ENCODE data around the gene SDSL.

The SDSL gene

DNA sequence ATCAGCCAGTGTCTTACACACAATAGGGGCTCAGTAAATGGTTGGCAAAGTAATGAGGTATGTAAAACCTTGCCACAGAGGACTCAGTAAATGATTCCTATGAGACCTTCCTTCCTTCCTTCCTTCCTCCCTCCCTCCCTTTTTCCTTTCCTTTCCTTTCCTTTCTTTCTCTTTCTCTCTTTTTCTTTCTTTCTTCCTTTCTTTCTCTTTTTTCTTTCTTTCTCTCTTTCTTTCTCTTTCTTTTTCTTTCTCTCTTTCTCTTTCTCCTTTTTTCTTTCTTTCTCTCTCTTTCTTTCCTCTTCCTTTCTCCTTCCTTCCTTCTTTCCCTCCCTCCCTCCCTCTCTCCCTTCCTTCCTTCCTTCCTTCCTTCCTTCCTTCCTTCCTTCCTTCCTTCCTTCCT lies 26.0 kb upstream of the SDSL start:
- no peak for DNase-seq (ENCODE audit: low spot score)

DNA sequence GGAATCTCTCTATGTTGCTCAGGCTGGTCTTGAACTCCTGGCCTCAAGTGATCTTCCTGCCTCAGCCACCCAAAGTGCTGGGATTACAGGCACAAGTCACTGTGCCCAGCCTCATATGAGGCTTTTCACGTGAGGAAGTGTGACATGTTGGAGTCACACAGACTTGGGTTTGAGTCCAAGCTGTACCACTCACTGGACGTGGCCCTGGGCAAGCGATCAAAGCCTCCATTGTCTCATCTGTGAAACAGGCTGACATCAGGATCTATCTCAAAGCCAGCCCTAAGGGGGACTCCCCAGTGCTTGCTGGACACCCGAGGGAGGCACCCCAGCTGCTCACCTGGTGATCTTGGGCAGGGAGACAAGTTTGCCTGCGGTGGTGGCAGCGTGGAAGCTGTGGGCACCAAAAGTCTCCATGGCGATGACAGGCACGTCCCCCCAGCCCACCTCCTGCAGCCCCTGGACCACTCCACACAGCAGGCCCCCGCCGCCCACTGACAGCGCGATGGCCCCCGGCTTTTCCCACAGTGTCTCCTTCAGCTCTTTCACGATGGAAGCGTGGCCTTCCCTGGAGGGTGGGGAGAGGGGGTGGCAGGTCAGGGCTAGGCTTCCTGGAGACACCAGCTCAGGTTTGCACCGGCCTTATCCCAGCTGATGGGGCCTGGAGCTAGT lies 25.2 kb upstream of the SDSL start:
- no peak for DNase-seq (ENCODE audit: low spot score)

DNA sequence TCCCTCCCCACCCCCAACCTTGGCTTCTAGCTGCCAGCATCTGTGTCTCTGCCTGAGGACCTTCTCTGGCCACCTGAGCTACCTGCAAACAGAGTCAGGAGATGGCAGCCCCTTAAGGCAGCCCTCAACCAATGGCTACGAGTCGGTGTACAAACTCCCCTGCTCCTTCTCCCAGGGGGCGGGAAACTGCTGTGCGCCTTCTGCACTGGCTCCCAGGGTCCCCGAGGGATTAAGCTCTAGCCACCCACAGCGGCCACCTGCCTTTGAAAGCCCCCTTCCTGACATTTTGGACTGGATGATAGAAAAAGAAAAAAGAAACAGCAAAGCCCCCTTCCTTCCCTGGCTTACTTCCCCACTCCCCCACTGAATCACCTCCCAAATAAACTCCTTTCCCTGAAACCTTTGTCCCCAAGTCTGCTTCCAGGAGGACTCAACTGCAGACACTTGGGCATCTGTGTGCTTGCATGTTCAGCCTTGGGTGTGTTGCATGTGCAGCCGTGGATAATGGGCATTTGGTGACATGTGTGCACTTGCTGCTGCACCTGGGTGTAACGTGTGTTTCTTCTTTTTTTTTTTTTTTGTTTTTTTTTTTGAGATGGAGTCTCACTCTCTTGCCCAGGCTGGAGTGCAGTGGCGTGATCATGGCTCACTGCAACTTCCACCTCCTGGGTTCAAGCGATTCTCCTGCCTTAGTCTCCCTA lies 24.5 kb upstream of the SDSL start:
- no peak for DNase-seq (ENCODE audit: low spot score)

DNA sequence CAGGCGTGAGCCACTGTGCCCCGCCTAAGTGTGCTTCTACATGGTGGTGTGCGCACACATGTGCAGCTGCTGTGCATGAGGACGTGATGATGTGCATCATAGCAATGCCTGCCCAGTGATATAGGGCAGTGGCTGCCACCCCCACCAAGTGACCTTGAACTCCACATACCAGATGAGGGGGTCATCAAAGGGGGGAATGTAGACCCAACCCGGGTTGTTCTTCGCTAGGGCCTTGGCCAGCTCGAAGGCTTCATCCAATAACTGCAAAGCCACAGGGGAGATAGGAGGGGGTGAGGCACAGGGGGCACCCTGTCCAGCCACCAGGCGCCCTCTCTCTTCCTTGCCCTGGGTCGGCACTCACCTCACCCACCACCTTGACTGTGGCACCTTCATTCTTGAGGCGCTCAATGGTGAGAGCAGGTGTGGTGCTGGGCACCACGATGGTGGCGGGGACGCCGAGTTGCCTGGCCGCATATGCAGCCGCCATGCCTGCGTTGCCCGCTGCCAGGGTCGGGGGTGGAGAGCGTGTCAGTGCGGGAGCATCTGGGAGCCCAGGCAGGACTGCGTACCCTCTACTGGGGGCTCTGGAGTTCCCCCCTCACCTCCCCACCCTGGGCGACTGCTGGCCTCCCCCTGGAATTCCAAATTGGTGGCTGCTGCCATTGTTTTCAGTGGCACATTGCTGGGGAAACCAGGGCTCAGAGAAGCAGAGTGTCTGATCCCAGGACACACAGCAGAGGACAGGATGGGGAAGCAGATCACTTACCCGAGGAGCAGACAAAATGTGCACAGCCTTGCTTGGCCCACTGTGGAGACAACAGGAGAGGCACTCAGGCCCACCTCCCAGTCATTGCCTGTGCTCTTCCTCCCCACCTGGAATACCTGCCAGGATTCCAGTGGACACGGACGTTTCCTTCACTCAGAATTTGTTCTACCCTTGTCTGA lies 23.6 kb upstream of the SDSL start:
- no peak for DNase-seq (ENCODE audit: low spot score)

DNA sequence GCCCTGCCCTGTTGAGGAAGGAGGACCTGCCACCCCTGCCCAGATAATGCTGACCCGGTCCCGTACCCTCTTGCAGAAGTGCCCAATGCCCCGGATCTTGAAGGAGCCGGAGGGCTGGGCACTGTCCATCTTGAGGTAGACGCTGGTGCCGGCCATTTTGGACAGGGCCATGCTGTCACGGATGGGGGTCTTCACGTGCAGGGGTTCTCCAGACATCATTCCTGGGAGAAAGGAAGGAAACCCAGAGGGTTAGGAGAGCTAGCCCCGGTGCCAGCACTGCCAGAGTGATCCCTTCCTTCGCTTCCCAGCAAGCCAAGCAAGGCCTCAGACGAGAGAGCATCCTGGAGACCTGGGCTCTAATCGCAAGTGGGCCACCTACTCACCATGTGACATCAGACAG lies 22.7 kb upstream of the SDSL start:
- no peak for DNase-seq (ENCODE audit: low spot score)

DNA sequence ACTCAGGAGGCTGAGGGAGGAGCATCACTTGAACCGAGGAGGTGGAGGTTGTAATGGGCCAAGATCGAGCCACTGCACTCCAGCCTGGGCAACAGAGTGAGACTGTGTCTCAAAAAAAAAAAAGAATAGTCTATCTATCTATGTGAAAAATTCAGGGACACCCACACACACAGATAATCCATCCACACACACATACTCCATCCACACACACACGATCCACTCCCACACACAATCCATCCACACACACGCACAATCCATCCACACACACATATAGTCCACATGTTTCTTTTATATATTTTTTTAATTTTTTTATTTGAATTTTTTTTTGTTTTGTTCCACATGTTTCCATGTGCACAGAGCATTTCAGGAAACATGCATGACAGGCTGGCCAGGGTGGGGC lies 21.8 kb upstream of the SDSL start:
- DNase-seq (ENCODE audit: low spot score) = no peak

DNA sequence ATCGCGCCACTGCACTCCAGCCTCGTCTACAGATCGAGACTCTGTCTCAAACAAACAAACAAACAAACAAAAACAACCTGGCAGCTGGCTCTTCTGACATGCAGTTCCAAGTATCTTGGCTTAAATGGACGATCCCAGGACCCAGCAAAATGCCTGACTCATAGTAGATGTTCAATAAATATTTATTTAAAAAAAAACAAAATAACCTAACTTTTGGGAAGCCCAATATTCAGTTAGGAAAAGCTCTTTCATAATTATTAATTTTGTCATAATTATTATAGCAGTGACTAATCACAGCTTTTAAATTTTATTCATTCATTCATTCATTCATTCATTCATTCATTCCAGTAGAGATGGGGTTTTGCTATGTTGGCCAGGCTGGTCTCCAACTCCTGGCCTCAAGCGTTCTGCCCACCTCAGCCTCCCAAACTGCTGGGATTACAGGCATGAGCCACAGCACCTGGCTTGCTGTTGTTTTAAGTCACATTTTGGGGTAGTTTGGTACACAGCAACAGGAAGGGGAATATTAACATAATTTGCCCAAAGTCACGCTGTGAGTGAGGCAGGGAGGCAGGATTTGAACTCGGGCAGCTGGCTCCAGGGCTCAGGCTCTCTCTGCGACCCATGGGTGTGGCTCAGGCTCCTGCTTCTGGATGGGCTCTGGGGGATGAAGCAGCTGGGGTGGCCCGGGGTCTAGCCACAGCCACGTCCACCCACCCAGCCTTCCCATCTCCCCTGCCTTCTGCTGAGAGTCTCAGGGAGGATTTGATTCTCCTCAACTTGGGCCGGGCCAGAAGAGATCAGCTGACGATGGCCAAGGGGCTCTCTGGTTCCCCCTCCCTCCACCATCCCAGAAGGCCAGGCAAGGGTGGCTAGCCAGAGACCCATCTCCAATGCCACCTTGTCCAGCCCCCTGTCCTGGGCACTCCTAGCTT lies 20.8 kb upstream of the SDSL start:
- DNase-seq (ENCODE audit: low spot score) = no peak

DNA sequence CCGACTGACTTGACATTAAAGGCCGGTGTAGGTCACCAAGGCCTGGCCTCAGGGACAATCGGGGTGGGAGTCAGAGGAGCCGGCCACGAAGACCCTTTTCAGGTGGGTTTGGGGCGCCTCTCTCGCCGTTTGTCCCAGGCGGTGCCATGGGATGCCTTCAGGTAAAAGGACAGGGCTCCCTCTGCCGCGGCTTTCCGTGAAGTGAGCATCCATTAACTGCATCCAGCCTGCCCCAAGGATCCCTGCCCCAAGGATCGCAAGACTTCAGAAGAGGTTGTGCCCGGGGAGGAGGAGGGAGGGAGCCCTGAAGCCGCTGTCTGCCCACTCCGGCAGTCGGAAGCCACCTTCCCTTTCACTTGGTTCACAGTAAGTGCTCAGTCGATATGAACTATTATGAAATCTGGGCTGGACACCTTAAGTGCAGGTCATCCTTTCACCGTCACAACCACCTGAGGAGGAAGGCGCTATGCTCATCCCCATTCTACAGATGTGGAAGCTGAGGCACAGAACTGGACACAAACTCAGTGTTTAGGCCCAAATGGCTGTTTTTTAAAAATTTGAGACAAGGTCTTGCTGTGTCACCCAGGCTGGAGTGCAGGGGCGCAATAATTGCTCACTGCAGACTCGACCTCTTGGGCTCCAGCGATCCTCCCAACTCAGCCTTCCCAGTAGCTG lies 19.5 kb upstream of the SDSL start:
- no peak for DNase-seq (ENCODE audit: low spot score)

DNA sequence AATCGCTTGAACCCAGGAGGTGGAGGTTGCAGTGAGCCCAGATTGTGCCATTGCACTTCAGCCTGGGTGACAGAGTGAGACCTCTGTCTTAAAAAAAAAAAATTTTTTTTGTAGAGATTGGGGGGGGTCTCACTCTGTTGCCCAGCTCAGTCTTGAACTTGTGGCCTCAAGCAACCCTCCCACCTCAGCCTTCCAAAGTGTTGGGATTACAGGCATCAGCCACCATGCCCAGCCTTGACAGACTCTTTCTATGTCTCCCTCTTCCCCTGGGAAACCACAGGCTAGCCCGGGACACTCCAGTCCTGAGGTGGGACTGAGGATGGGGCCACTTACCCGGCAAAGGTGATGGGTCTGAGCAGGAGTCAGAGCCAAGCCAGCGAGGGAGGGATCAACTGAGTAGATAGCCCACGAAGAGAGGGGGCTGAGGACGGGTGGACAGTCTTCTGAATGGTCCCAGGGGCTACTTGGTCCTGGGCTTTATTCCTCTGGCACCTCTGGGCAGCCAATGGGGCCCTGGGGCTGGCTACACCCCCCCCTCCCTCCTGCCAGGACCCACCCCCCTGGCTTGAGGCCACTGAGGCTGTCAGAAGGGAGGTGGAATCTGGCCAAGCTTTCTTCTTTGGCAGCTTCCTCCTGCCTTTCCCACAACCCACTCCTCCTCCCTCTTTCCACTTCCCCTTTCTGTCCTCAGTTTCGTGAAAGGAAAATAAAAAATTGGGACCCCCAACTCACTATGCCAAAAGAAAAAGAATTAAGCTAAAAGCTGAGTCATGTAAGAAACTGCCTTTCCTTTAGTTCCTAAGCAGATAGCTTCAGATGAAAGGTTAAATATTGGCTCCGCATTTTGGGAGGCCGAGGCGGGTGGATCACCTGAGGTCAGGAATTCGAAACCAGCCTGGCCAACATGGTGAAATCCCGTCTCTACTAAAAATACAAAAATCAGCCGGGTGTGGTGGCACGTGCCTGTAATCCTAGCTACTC lies 18.5 kb upstream of the SDSL start, which contains the start of gene SDS:
SDS (minus strand) TSS at position 453 of the 981 bp plus-strand sequence. CDS start 4,179 bp downstream, outside the sequence.
- no peak for DNase-seq (ENCODE audit: low spot score)

DNA sequence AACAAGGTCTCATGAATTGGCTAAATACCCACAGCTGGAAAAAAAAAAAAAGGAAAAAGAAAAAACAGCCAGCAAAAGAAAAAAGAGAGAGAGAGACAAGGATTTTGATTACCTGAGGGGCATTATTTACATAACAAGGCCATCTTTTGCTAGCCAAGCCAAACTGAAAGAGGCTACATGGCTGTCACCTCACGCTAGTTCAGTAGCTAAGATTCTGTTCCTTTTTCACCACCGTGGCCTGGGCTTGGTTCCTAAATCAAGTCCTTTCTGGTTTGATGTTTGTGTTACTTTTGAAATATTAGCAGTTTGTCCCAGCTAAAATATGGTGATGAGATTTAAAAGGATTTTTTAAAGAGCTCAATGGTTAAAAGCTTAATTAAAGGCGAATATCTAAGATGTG lies 16.5 kb upstream of the SDSL start:
- DNase-seq (ENCODE audit: low spot score) = no peak

DNA sequence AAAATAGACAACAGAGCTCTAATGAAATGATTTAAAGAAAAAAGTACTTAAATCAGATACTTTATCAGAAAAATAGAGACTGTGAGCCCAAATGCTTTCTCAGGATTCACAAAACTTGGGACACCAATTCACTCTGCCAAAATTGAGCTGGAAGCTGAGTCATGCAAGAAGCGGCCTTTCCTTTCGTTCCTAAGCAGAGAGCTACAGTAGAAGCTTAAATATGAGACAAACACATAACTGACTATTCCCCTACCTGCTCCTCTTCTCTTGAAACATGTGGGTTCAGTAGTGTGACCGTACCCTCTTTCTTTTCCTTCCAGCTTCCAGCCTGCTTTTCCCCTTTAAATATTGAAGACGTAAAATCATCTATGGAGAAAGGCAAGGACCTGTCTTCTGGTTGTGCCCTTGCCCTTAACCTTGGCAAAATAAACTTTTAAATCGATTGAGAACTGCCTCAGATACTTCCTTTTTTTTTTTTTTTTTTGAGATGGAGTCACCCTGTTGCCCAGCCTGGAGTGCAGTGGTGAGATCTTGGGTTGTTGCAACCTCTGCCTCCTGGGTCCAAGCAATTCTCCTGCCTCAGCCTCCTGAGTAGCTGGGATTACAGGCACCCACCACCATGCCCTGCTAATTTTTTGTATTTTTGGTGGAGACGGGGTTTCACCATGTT lies 14.1 kb upstream of the SDSL start:
- DNase-seq (ENCODE audit: low spot score) = no peak

DNA sequence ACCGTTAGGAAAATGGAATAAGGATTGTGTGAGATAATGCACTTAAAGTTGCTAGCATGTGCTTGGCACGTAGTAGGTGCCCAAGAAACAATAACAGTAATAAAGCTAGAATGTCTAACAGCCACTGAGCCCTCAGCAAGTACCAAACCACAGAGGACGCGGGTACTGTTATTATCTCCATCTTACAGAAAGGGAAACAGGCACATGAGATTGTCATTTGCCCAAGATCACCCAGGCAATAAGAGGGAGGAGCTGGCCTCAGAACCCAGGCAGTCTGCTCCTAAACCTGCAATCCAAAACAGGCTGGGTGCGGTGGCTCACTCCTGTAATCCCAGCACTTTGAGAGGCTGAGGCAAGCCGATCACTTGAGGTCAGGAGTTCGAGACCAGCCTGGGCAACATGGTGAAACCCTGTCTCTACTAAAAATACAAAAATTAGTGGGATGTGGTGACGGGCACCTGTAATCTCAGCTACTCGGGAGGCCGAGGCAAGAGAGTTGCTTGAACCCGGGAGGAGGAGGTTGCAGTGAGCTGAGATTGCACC lies 13.4 kb upstream of the SDSL start:
- no peak for DNase-seq (ENCODE audit: low spot score)

DNA sequence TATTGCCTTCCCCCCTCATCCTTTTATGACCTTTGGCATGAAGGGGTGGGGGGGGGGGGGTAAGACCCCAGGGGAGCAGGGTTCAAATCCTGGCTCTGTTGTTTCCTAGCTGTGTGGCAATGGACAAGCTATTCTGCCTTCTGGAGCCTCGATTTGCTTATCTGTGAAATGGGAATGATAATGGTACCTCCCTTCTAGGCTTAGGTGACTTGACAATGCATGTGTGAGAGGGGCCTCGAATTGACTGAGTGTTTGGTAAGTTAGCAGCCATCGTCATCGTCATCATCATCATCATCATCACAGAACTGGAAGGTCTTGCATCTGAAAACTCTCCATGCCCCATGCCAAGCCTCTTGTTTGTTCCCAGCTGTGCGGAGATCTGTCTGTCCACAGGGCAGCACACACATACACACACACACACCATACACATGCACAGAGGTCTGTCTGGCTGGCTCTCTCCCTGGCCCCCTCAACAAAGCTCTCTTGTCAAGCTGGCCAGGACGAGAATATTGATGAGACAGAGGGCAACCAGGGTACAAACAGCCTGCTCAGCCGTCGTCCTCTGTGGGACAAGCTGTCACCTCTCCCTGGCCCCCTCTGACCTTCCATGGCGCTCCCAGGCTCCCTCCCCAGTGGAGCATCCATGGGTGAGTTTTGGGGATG lies 12.6 kb upstream of the SDSL start:
- no peak for DNase-seq (ENCODE audit: low spot score)

DNA sequence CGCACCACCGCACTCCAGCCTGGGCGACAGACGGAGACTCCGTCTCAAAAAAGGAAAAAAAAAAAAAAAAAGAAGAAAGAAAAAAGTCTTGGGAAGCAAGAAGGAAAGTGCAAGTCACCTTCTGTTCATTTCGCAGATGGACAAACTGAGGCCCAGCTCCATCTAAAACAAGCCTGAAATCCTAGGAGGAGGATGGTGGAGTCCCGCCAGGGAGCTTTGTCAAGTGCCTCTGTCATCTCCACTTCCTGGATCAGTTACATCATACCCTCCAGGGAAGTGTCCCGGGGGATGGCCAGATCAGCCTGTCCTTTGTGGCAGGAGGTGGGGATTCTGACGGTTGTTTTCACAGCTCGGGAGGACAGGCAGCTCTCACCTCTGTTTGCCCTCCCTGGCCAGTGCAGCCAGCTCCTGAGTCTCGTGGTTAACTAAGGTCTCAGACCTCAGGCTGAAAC lies 8.7 kb upstream of the SDSL start:
- no peak for DNase-seq (ENCODE audit: low spot score)

DNA sequence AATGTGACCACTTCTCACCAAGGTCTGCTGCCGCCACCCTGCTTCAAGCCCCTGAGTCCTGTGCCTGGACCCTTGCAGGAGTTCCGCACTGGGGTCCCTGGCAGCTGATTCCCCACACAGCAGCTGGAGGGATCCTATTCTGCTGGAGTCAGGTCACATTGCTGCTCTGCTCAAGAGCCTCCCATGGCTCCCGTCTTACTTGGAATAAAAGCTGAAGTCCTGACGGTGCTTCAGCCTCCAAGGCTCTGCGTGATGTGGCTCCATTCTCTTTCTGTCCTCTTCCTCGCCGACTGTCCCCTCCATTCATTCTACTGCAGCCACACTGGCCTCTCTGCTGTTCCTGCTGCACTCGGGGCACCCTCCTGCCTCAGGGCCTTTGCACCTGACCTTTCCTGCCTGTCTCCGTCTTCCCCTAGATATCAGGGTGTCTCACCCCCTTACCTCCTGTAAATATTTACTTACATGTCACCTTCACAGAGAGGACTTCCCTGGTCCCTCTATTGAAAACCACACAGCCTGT lies 7.6 kb upstream of the SDSL start:
- DNase-seq (ENCODE audit: low spot score) = no peak

DNA sequence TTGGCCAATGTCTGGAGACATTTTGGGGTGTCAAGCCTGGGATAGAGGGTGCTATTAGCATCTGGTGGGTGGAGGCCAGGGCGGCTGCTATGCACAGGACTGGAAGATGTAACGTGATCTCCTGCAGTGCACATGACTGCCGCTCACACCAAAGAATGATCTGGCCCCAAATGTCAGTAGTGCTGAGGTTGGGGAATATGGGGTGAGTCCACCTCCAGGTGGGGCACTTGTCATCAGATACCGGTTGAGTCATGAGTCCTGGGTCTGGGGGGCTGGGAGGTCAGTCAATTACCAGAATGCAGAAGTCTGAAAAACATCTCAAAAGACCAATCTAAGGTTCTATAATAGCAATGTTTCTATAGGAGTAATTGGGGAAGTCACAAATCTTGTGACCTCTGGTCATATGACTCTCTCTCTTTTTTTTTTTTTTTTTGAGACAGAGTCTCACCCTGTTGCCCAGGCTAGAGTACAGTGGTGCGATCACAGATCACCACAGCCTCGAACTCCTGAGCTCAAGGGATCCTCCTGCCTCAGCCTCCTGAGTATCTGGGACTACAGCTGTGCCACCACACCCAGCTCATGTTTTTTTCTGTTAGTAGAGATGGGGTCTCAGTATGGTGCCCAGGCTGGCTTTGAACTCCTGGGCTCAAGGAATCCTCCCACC lies 6.0 kb upstream of the SDSL start:
- no peak for DNase-seq (ENCODE audit: low spot score)
